SKM-1 (cell line): Measurements from ENCODE around the gene OR51S1.
"Not testable (repeated sequence)": the region's sequence is repeated elsewhere in the genome, so short reads cannot be mapped to it uniquely, and the experiment has no call there.

Source experiments
- DNase-seq: peaks from one replicate; lab custom pipeline; 2025; ENCODE audit not compliant: unreplicated experiment; lab: John Stamatoyannopoulos, UW

The OR51S1 gene

GRCh38 chr11:4848908-4849532, at the start of gene OR51S1:
TSS of gene OR51S1 (minus strand) at chr11:4849208. CDS start at chr11:4849208, 0 bp downstream.
- no peak for DNase-seq

GRCh38 chr11:4891996-4892640, 43.1 kb upstream of the OR51S1 start:
- DNase-seq, result no peak

GRCh38 chr11:4890279-4890678, 41.3 kb upstream of the OR51S1 start:
- DNase-seq, result no peak

GRCh38 chr11:4887591-4887990, 38.6 kb upstream of the OR51S1 start:
- no peak for DNase-seq

GRCh38 chr11:4886186-4886585, 37.2 kb upstream of the OR51S1 start:
- DNase-seq, result no peak

- no peak for DNase-seq
Measured at GRCh38 chr11:4884361-4884760, 35.4 kb upstream of the OR51S1 start.

- no peak for DNase-seq
Measured at GRCh38 chr11:4882543-4882942, 33.5 kb upstream of the OR51S1 start.

- DNase-seq, result no peak
Measured at GRCh38 chr11:4881860-4882500, 33.0 kb upstream of the OR51S1 start, which contains the start of gene OR51T1. TSS of gene OR51T1 (plus strand) at chr11:4881900. CDS start at chr11:4881900, 0 bp downstream.

- no peak for DNase-seq
Measured at GRCh38 chr11:4881188-4881587, 32.2 kb upstream of the OR51S1 start.

GRCh38 chr11:4865855-4866254, 16.8 kb upstream of the OR51S1 start:
- no peak for DNase-seq

- DNase-seq, result no peak
Measured at GRCh38 chr11:4863876-4864275, 14.9 kb upstream of the OR51S1 start.

GRCh38 chr11:4862447-4863236, 13.6 kb upstream of the OR51S1 start:
- DNase-seq, result no peak

- not testable (repeated sequence) for DNase-seq
Measured at GRCh38 chr11:4854286-4854685, 5.3 kb upstream of the OR51S1 start.

GRCh38 chr11:4851033-4851432, 2.0 kb upstream of the OR51S1 start:
- DNase-seq, result no peak

GRCh38 chr11:4839851-4840549, 9.0 kb downstream of the OR51S1 start:
- DNase-seq, result no peak

GRCh38 chr11:4830909-4831308, 18.1 kb downstream of the OR51S1 start:
- no peak for DNase-seq

- no peak for DNase-seq
Measured at GRCh38 chr11:4830346-4830745, 18.7 kb downstream of the OR51S1 start.

- DNase-seq, result no peak
Measured at GRCh38 chr11:4826425-4826824, 22.6 kb downstream of the OR51S1 start.

GRCh38 chr11:4825132-4825531, 23.9 kb downstream of the OR51S1 start:
- no peak for DNase-seq

GRCh38 chr11:4821021-4821420, 28.0 kb downstream of the OR51S1 start, which contains the start of gene OR51F2:
TSS of gene OR51F2 (plus strand) at chr11:4821321. CDS start at chr11:4821422, 101 bp downstream.
- no peak for DNase-seq

- DNase-seq, result no peak
Measured at GRCh38 chr11:4809246-4809645, 39.8 kb downstream of the OR51S1 start.
